HS-5 (cell line): ENCODE data around the gene ENG.
"Not testable (repeated sequence)": the region's sequence is repeated elsewhere in the genome, so short reads cannot be mapped to it uniquely, and the experiment has no call there.

ENCODE experiments used
- DNase-seq: peaks from one replicate; pipeline ENCODE4 v3.0.0-alpha.2; 2012; ENCODE audit warnings: low read depth

The ENG gene

DNA sequence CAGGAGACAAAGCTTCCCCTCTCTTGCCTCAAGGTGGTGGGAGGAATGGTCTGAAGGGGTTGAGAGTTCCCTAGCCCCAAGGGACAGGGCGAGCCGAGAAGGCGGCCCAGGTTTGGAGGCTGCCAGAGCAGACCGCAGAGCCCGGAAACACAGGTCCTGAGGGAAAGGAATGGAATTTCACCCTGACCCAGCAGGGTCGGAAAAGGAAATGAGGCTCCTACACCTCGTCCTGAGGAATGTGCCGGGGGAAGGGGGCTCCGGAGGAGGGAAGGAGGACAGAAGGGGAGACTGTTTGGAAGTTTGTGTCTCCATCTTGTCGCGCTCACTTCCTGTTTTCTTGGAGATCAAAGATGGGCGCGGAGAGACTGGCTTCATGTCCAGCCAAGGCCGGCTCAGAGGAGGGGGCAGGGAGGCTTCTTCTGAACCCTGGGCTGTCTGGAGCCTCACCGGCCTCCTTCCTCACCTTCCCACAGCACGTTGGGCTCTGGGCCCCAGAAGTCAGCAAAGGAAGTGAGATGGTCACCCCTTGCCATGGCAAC lies 9.6 kb downstream of the ENG start:
- no peak for DNase-seq

DNA sequence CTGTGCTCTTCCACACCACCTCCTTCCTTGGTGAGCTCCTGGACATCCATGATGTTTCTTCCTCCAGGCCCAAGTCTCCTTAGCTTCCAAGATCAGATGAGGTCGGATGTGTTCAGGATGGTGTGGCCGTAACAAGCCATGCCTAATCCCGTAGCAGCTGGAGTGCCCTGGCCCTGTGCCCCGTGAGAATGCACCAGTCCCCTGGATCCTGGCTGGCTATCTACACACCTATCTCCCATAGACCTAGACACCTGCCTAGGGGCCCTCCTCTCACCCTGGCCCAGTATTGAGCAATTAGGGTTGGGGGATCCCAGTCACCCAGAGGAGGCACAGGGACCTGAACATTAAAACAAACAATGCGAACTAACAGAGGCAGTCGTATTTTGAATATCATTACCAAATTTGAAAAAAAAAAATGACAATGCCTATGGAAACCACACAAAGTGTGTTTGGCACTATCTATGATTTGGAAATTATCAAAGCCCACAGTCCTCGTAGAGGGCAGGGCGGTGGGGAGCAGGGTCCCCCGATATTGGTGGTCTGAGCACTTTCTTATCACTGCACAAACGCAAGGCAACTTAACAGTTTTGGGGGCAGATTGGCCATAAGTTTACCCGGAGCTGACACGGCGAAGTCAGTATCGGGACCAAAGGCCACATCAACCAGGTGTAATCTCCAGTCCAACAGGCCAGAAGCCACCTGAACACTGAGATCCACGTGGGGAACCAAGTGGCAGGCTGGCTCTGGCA lies 13.2 kb downstream of the ENG start:
- no peak for DNase-seq

DNA sequence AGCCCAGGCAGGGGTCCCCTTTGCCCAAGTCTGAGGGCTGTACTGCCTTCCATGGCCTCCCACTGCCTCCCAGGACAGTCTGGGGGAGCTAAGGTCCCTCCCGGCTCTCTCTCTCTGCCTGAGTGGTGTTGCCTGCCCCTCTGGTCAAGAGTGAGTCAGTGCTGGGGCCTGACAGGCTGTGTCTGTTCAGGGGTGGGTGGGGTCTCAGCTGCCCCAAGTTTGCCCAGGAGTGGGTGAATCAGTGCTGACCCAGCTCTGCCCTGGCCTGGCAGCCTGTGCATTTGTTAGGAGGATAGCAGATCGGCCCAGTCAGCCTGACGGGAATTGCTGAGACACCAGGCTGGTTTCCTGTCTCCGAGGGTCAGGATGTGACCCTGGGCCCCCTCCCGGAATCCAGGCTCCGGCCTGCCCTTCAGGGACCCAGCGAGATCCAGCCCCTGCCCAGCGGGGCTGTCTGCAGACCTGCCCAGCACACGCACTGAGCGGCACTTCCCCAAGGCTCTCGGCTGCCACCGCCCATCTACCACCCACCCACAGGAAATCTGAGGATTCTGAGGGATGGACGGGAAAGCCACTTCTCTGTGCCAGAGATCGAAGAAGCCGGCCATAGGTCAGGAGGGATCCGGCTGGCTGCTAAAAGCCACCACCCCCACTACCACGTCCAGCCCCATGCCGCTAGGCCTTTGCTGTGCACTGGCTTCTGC lies 15.9 kb downstream of the ENG start:
- peak; percentile 92 for DNase-seq

GRCh38 chr9:127837346-127837745 lies 17.1 kb downstream of the ENG start:
- no peak for DNase-seq

DNA sequence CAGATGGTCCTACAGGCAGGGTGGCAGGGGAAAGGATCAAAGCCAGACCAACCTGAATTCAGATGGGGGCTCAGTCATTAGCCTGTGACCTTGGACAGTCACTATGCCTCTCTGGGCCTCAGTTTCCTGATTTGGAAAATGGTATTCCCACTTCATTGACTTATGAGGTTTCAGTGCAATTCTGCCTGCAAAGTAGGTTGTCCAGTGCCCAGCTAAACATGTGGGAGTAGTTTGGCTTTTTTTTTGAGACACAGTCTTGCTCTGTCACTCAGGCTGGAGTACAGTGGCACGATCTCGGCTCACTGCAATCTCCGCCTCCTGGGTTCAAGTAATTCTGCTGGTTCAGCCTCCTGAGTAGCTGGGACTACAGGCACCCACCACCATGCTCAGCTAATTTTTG lies 17.9 kb downstream of the ENG start:
- DNase-seq, result not testable (repeated sequence)

DNA sequence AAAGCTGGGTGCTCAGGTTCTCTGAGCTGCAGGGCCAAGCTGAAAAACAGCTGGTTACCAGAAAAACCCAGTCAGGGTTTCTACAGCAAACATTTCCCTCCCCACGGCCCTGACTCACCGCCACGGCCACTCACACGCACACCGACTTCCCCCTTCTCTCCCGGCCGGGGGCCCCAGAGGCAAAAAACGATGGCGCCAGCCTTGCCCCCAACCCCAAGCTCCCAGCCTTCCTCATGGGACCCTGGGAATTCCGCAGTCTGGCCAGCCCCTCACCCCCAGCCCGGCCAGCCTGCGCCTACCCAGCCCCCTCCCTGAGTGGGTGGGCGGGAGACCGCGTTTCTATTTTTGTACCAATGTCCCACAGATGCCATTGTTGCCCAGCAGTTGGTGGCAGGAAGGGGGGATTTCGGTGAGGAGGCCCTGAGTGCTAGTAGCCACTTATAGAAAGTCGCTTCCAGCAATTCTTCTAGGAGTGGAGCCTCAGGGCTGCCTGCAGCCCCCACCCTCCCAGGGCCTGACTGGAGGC lies 18.4 kb downstream of the ENG start:
- DNase-seq, result no peak

GRCh38 chr9:127833555-127833954 lies 20.9 kb downstream of the ENG start:
- DNase-seq, result no peak

DNA sequence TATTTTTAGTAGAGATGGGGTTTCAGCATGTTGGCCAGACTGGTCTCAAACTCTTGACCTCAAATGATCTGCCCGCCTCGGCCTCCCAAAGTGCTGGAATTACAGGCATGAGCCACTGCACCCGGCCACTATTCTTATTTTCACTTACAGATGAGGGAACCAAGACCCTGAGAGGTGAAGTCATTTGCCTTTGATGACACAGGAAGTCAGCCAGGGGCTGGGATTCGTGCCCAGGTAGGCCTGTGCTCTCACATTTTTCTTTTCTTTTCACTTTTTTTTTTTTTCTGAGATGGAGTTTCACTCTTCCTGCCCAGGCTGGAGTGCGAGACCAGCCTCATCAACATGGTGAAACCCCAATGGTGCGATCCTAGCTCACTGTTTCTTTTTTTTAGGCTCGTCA lies 22.2 kb downstream of the ENG start:
- DNase-seq, result no peak

DNA sequence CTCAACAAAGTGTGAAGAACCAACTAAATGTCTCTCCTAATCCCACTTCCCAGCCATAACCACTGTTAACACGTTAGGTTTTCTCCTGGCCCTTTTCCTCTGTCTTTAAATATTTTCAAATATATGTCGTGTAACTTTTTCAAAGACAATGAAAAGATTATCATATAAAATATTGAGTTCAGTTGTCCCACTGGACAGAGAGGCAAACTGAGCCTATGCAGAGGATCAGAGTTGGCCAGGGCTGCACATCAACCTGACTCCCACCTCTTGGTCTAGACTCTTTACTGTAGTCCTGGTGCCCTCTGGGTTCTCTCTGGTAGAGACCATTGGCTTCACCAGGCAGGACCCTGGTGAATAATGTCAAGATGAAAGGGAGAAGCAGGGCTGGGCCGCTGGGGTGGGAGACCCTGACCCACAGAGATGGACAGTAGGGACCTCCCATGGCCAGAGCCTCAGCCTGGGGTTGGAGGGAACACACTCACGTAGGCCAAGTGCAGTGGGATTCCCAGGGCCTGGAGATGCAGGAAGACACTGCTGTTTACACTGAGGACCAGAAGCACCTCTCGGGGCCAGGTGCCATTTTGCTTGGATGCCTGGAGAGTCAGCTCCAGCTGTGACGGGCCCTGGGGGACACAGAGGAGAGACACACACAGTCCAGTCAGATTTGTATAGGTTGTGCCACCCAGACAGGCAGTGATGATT lies 25.1 kb downstream of the ENG start:
- DNase-seq, result no peak

- DNase-seq, result no peak
Observed at GRCh38 chr9:127828262-127829031, 26.0 kb downstream of the ENG start.

- no peak for DNase-seq
Observed at GRCh38 chr9:127826253-127826913, 28.1 kb downstream of the ENG start.

- DNase-seq, result no peak
Observed at GRCh38 chr9:127825319-127826051, 29.0 kb downstream of the ENG start.

GRCh38 chr9:127822108-127822507 lies 32.4 kb downstream of the ENG start:
- DNase-seq, result no peak

- DNase-seq, result no peak
Observed at GRCh38 chr9:127818574-127818973, 35.9 kb downstream of the ENG start.

GRCh38 chr9:127817881-127818434 lies 36.5 kb downstream of the ENG start:
- no peak for DNase-seq

- DNase-seq, result no peak
Observed at GRCh38 chr9:127816728-127817127, 37.7 kb downstream of the ENG start.

- DNase-seq, result no peak
Observed at GRCh38 chr9:127816362-127816725, 38.1 kb downstream of the ENG start.

DNA sequence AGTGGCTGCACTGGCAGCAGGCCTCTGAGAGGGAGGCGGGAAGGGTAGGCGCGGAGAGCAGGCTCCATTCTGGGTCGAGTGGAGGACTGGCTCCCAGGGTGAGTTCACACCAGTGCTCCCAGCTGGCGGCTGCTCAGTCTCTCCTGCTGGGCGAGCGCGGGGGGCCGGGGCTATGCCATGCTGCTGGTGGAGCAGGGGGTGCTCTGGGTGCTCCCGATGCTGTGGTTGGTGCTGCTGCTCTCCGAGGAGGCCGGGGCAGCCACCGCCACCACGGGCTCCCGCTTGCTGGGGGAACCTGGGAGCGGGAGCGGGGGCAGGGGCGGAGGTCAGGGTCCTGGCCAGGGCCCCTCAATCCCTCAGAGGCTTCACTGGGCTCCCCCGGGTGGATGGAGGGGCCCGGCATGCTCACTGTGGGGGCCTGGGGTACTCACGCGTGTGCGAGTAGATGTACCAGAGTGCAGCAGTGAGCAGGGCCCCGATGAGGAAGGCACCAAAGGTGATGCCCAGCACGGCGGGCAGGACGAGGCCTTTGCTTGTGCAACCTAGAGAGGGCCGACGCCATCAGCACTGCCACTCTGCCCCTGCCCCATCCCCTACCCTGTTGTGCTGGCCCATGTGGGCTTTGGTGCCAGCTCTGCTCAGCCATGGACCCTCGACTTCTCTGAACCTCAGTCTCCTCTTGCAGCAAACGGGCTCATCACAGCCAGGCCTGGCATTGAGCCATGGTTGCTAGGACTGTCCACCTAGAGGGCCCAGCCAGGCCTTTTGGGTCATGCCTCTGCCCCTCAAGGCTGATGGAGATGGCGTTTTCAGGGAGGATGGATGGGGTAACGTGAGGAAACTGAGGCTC lies 38.7 kb downstream of the ENG start:
- DNase-seq, result no peak
